Activated T-helper 1 cell treated with Interleukin-2 at 50 U/mL for 16 hours (primary cell): ENCODE measurements around the gene ACTRT3.
"Not testable (repeated sequence)": the region's sequence is repeated elsewhere in the genome, so short reads cannot be mapped to it uniquely, and the experiment has no call there.

ENCODE experiments used
- DNase-seq: peaks from one replicate; pipeline ENCODE4 v3.0.0-alpha.2; 2020; ENCODE audit warnings: low read depth

ACTRT3 gene

DNA sequence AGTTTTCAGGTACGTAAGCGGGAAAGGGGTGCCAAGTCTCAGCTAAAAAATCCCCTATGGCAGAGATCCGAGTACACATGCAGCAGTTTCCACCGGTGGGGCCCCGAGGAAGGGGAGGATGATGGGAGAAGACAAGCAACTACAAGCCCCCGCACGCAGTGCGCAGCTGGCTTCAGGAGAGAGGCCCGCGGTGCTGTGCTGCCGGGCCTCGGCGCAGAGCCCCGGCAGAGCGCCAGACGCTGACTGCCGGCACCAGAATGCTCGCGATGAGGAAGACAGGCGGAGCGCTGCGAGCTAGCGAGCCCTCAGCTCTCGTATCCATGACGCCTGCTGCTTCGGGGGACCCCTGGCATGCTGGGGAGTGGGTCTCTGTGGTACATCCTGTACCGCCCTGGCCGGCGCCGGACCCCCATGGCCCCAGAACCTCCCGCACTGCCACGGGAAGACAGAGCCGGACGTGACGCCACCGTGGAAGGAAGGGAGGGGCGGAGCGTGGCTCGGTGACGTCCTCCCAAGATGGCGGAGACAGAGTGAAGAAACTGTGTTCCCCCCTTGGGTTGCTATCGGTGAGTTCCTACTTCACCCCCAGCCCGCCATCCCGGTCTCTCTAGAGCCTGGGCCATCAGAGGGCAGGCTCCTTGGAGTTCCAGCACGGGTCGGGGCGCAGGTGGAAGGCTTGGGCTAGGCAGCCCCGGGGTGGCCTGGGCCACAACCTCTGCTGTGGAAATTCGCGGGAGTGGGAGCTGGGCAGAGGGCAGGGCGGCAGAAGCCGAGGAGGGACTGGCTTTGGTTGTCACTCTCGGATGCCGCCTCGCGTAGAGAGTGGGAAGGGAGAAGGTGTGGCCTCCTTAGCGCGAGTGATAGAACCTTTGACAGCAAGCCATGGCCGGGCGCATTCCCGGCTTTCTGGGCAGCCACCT is 3.8 kb upstream of the ACTRT3 start, which contains the start of gene MYNN:
Gene MYNN, plus strand, starts transcription at position 500 of the 920 bp plus-strand sequence. CDS start 900 bp downstream, outside the sequence.
- peak; percentile 84 for DNase-seq

DNA sequence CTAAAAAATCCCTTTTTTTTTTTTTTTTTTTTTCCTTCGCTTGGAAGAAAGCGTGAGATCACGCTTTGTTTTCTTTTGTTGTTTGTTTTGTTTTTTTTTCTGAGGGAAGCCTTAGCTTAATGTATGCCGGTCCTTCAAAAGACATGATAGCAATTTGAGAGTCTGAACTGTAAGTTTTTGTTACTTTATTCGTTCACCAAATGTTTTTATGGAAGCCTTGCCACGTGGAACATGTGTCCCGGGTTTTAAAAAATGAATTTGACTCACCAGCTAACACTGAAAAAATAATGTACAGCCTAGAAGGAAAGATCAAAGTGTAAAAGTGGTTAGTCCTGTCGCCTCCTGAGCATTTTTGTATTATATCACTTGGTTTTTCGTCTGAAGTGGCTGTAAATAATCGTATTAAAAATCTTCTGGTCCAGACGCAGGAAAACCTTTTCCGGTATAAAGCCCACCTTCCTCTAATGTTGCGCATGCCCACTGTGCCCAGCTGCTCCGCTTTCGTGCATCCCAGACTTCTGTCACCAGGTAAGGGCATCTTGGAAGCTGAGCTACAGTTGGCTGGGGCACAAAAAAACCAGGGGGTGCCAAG is 3.0 kb upstream of the ACTRT3 start:
- DNase-seq = peak; percentile 37

DNA sequence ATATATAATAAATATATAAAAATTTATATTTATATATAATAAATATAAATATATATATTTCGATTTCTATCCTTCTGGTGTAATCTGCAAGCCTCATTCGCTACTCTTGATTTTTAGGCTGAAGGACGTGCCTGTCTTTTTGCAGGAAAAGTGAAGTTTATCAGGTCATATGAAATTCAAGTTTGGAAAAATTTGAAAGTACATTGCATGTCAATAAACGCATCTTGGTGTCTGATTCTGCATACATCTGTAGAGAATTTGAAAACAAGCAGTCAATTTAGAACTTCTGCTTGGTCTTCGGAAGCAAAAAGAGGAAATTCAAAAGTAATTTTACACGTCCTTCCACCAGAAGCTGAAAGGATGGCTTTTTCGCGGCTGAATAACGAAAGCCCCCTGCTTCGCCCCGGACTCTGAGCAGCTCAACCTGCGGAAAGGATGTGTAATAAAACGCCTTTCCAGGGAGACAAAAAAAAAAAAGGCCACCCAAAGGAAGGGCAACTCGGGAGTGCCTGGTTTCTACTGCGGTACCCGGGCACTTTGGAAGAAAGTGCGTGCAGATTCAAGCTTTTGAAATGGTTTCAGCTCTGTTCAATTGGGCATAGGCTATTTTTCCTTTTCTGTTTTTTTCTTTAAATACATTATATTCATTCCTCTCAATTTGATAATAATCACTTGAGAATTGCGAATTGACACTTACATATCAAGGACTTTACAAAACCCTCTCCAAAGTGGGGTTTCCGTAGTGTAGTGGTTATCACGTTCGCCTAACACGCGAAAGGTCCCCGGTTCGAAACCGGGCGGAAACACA is 2.3 kb upstream of the ACTRT3 start:
- DNase-seq = no peak

DNA sequence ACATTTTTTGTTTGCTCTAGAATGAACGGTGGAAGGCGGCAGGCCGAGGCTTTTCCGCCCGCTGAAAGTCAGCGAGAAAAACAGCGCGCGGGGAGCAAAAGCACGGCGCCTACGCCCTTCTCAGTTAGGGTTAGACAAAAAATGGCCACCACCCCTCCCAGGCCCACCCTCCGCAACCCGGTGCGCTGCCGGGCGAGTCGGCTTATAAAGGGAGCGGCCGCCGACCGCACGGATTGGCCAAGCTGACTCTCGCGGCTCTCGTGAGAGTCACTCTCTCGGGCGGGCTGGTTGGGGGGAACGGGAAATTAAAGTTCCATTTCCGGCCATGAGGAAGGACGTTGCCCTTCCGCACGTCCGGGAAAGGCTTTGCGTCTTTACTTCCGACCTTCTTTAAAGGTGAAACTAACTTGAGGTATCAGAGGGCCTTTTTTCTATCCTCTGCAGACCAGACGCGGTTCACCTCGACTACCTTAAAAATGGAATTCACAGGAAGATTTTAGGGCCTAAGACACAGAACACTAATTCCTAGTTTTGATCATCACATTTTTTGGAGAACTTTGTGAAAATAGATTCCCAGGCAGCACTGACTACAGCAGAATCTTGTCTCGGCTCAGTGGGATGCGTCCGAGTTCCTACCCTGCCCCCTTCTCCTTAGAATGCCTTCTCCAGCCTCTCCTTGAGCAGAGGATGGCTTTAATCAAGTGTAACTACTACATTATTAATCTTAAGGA is 4.3 kb downstream of the ACTRT3 start, which contains the start of gene TERC:
Gene TERC, minus strand, starts transcription at position 179 of the 731 bp plus-strand sequence.
- peak; percentile 88 for DNase-seq

DNA sequence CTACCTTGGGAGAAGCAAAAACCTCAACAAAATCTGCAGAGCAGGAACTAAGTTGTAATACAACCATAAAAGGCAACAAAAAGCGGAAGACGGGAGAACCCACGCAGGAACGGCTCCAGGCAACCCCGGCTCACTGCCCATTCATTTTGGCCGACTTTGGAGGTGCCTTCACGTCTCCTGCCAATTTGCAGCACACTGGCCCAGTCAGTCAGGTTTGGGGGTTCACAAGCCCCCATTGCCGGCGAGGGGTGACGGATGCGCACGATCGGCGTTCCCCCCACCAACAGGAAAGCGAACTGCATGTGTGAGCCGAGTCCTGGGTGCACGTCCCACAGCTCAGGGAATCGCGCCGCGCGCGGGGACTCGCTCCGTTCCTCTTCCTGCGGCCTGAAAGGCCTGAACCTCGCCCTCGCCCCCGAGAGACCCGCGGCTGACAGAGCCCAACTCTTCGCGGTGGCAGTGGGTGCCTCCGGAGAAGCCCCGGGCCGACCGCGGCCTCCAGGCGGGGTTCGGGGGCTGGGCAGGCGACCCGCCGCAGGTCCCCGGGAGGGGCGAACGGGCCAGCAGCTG is 5.0 kb downstream of the ACTRT3 start:
- peak; percentile 47 for DNase-seq

DNA sequence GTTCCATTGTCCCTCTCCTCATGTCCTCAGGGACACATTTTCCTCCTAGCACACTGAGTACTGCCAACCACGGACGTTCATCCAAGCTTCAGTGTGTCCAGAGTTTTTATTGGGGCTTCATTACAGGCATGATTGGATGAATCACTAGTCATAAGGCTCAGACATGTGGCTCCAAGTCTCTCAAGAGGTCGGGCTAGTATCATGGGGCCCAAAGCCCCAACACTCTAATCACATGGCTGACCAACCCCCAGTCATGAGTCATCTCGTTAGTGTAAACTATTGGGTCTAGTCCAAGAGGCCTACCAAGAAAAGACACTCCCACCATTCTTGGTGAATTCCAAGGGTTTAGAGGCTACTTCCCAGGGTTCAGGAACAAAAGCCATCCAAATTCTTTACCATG is 8.9 kb downstream of the ACTRT3 start:
- DNase-seq = no peak

DNA sequence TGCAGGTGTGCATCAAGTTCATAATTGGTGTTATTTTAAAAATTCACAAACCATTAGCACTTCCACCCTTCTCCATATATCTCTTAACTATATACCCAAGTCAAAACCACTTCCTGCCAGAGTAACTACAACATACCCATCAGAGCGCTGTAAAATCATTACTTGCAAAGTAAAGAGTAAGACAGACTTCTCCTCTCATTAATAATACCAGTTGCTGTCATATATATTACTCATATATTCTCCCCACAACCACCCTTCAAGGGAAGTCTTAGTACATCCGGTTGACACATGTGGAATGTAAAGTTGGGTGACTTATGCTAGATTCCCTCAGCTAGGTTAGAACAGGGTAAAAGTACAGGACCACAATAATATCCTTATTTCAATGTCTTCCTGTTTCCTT is 10.1 kb downstream of the ACTRT3 start:
- DNase-seq = no peak

DNA sequence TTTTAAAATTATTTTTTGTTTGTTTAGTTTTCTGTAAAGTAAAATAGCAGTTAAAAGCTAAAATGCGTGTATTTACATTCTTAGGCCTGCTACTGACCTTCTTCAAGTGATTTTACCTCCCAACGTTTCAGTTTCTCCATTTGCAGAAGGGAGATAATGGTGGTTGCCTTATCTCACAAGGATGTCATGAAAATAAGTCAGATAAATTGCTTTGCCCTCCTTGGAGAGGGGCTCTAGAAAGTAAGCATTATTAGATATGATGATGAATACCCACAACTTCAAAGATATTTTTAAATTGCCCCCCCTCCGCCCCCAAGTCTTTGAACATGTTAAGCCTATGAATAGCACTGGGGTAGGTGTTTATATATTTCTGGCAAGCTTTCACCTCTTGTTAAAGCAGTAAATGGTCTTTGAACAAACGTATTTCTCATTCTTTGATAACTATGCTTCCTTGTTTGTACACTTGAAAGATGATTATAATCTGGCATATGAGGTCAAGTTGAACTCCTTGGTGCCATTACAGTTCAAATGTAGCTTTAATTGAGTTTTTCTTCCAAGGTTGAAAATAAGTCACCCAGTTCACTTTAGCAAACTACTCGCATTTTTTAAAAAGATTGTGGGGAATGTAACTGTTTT is 10.9 kb downstream of the ACTRT3 start:
- DNase-seq = no peak

DNA sequence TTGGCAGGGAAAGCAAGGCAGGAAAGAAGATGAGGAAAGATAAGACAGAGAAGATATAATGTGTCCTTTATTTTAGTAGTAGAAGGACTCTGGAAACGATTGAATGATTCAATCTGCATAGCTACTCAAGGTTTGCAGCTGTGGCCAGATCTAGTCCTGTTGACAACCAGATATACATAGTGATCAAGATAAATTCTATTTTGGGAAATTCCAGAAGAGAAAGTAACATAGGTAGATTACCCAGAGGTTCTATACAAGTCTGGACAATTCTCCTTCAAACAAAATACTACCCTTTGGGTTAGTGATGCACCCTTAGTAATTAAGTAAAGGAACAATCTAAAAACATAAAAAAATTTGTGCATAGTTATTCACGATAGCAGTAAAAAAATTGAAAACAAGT is 13.9 kb downstream of the ACTRT3 start:
- DNase-seq = no peak

DNA sequence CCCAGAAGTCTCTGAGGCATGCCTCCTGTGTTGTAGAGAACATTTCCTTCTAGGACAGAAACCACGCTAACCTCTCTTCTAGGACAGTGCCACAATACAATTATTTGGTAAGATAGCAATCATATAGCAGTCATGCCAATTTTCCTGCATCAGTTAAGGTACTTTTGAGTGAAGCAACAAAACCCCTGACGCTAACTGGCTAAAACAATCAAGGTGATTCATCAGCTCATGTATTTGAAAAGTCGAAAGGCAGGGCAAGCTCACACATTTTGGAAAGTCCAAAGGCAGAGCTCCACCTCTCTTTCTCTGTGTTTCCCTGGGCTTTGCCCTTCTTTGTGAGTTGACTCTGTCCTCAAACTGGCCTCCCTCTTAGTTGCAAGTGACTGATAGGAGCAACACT is 14.7 kb downstream of the ACTRT3 start:
- DNase-seq = no peak

DNA sequence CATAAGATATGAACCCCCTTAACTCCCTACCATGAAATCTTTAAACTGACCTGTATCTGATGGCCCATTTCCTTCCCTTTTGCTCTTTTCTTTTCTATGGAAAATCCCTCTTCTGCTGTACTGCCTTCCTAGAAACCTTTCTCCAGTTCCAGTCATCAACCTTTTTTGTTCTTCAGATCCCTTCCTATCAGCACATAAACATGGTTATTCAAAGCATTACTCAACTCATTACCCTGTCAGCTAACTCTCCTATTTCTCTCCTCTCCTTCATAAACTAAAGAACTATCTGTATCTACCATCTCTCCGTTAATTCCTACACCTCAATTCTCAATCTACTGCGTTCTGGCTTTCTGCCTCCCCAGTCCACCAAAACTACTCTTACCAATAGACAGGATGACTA is 17.5 kb downstream of the ACTRT3 start:
- no peak for DNase-seq

DNA sequence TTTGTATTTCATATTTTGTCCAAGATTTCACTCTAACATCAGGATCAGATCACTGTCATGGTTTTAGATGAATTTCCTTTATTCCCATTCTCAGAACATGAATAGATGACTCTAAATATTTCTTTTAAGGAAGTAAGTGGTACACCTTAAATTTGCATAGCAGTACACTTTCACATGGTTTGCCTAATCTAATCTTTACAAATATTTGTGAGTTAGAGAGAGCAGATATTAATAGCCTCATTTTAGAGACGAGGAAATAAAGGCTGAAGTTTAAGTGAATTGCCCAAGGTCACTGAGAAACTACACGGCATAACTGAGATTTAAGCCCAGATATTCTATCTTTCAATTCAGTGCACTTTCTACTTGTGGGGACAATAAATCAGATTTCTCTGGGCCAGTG is 18.7 kb downstream of the ACTRT3 start:
- DNase-seq = no peak

DNA sequence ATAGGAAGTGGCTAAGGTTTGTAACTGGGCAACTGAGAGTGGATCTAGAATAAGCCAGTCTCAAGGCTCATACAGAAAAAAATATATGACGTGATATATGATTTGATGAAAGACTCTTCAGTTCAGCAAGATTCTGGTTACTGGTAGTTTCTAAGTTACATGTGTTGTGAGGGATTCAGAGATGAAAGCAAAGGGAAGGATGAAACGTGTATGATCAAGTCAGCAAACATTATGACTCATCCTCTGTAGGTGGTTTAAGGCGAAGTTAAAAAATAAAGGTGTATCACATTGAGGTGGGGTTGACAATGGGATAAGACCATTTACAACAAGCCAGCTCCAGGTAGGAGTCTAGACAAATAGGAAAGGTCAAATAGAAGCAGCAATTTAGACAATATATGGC is 20.7 kb downstream of the ACTRT3 start:
- DNase-seq = no peak

DNA sequence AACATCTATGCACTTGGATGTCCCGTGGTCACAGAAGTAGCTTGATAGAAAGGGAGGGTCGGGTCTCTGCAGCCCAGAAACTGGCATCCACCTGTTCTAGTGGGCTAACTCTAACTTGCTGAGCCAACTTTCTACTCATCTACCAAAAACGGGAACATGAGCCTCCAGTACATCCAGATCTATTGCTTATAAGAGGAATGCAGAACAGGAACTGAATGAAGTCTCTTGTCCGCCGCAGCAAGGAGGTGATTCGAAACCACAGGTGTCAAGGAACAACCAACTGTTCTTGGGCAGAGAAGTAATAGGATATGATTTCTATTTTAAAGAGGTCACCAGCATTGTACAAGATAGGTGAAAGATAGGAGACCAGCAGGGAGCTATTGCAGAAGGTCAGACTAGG is 22.4 kb downstream of the ACTRT3 start:
- DNase-seq = no peak

DNA sequence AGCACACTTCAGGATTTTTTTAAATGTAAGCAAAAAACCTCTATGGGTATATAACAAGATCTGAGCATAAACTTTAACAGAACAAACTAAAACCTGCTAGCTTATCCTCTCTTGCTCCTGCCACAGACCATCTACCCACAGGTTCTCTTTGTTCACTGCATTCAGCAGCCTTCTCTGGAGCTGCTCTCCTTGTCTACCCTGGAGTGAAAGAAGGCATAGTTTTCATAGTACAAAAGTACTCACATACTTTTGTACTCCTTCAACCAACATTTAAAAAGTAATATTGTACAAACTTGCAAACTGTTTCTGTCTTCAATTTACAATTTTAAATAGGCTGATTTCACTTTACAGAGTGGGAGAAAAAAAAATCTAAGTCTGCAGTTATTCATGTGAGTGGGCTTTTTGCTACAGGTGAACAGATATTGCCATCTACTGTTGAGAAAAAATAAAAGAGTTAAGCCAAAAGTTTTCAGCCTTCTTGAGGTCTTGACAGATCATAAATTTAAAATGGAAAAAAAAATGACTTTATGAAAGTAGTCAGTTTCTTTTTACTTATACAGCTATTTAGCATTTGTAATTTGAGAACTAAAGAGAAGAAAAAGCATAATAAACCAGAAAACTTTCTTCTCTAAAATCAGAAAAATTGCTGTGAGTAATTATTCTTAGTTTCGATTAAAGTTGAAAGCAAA is 24.9 kb downstream of the ACTRT3 start:
- DNase-seq = no peak

DNA sequence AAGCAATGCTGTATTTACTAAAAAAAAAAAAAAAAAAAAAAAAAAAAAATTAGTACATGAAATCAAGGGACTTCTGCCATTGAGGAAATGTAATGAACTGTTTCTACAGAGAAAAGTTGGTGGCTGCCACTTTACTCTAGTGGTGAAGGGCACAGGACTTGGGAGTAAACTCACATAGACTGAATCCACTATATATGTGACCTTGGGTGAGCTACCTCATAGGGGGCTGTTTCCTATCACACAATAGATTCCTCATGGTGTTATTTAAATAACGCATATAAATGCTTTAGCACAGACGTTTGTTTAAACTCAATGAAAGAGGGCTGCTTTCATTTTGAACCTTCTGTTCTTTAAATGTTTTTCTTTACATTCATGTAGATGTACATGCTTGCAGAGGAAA is 30.3 kb downstream of the ACTRT3 start:
- DNase-seq = no peak

DNA sequence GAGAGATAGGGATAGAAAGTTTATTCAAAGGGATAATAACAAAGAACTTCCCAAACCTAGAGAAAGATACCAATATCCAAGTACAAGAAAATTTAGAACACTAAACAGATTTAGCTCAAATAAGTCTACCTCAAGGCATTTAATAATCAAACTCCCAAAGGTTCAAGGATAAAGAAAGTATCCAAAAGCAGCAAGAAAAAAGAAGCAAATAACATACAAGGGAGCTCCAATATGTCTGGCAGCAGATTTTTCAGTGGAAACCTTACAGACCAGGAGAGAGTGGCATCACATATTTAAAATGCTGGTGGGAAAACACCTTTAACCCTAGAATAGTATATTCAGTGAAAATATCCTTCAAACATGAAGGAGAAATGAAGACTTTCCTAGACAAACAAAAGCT is 37.5 kb downstream of the ACTRT3 start:
- not testable (repeated sequence) for DNase-seq

DNA sequence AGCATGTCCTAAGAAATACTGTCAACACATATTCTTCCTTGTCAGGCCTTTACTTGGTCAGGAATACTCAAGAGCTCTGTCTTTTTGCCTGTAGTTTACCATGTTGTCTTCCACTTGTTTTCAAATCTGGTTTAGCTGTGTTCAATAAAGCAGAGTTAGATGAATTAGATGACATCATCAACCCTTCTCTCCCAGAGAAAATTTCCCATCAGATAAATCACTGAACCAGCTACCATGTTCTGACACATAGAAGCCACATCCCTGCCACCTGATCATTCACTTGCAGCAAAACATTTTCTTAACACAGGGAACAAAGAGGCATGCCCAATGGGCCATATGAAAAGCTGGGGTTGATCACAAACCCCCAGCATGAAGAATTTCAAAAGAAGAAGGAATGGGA is 46.6 kb downstream of the ACTRT3 start:
- no peak for DNase-seq

DNA sequence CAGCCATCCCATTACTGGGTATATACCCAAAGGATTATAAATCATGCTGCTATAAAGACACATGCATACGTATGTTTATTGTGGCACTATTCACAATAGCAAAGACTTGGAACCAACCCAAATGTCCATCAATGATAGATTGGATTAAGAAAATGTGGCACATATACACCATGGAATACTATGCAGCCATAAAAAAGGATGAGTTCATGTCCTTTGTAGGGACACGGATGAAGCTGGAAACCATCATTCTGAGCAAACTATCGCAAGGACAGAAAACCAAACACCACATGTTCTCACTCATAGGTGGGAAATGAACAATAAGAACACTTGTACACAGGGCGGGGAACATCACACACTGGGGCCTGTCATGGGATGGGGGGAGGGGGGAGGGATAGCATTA is 50.9 kb downstream of the ACTRT3 start:
- not testable (repeated sequence) for DNase-seq
